Stimulated activated naive CD4-positive, alpha-beta T cell treated with Interleukin-2 at 50 U/mL for 16 hours (primary cell): Measurements from ENCODE around the gene PRKCE.

Experiments
- DNase-seq: peaks from one replicate; lab custom pipeline; 2025; lab: John Stamatoyannopoulos, UW

The PRKCE gene

DNA sequence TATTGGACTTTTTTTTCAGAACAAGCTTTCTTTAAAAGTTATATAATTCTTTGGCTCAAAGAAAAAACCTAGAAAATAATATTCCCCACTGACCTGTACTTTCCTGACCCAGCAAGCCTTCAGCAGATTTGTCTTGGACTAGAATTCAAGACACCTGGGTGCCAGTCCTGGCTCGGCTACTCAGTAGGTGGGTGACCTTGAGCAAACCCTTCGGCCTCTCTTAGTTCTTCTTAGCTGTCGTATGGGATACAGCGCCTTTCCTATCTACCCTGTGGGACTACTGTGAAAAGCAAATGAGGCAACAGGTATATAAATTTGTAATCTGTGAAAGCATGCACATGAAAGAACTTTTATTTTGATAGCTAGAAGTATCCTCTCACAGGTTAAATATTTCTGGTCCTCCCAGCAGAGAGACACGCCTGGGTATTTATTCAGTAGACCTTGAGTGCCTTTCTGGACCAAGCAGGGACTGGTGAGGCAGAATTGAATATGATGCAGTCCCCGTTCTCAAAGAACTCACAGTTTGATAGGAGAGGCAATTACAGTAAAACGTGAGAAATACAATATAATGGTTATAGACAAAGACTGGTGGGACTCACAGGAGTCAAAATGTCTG lies 576.3 kb downstream of the PRKCE start:
- DNase-seq = no peak

- DNase-seq = peak; percentile 3
These were observed 577.9 kb downstream of the PRKCE start for GRCh38 chr2:46229134-46230063.

DNA sequence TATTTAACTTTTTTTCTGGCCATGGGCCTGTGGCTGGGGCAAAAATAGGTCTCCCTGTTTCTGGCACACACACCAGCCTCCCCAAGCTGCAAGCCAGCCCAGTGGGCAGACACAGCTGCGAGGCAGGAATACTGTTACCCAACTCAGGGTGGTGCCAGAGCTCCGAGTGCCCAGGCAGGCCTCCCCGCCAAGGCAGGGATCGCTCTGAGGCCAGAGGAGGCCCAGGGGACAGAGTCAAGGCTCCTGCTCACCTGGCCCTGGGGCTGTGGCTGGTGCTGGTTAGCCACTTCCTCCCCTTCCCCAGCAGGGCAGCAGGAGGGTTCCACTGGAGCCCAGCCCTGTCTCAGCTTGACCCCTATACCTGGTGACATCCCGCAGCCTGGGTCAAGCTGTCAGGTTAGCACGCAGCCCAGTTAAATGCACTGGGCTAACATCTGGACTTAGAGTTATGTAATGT lies 578.7 kb downstream of the PRKCE start:
- no peak for DNase-seq

- no peak for DNase-seq
These were observed 579.4 kb downstream of the PRKCE start for GRCh38 chr2:46230677-46231425.

DNA sequence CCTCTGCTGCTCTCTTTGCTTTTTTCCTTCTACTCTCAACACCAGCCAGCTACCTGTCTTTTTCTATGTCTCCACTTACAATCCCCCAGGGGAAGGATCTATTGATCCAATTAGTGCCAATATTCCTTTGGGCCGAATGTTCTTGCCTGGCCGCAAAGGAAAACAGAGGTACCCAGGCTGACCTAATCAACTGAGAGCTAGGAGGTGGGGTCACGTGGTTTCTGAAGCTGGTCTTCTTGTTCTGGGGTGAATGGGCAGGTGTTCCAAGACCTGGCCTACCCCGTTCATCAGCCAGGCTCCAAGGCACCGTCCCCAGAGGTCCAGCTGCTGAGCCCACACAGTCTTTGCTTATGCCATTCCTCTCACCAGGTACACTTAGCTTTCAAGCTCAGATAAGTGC lies 580.2 kb downstream of the PRKCE start:
- DNase-seq = no peak

- DNase-seq = no peak
These were observed 581.4 kb downstream of the PRKCE start for GRCh38 chr2:46232860-46233259.

DNA sequence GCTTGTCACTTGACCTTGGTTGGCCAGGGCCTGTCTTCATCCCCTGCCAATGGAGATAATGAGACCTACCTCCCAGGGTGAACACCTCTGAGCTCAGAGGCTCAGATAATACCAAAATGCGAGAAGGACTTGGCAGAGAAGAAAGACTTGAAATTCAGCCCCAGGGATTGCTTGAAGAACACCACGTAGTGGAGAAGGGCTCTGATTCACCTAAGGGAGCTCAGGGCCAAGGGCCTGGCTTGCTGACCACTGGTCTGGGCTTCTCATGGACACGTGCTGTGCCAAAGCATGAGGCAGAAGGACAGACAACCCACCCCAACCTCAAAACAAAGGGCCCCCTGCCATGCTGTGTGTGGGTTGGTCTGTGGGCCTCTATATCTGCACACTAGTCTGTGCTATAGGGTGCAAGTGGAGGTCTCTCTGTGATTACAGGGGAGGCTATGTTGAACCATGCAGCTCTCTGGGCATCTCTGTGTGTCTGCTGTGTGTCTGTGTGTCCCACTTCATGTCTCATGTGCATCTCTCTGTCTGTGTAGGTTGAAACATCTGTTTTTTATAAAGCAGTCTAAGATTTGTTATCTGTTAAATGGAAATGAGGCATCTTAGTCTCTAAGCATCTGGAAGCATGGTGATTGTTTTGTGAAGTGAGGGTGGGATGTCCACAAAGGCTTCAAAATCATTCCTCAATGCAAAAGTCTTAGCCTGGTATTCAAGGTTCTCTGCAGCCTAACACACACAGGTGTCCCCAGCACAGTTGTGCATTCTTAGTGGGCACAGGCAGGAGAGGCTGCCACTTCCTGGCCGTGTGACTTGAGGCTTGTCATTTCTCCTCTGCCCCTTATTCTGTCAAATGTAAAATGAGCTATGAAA lies 584.8 kb downstream of the PRKCE start:
- DNase-seq = no peak

DNA sequence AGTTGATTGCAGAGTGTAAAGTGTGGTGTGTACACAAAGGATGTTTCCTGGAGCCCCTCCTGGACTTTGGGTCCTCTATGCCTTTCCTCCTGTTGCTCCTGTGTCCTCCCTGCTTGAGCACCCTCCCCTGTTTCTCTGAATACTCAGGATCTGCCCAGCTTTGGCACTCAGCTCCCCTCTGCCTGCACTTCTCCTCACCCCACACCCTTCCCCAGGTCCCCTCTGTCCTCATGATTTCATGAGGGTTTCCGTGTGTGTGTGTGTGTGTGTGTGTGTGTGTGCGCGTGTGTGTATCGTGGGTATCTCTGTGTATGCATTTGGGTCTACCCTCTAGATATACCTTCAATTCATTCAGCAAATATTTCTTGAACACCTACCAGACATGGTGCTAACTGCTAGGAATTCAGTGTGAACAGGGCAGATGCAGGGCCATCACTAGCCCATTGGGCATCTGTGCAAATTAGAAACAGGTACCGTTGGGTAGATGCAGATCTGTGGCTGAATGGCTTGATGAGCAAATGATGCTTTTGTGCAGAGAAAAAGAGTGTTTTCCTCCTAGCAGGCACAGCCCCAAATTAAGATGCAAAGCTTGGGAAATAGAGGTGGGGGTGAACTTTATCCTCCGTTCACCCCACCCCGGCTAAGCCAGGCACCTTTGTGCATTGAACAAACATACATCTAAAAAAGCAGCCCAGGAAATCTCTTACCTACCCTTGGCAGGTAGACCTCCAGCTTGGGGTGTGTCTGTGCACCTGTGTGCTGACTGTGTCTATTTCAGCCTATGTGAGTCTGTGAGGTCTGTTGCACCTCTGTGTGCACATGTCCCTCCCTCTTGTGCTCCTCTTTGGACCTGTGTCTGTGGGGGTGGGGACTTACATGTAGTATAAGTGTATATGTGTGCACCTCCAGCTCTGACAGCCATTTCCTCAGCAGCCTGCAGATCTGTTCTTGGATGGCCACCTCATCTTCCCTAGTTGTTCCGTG lies 585.7 kb downstream of the PRKCE start:
- no peak for DNase-seq
